ENCODE results near the gene VSTM4. TPM values are rescaled to one million over a fixed set of nuclear protein-coding genes. Genes with fewer than 3 reads are reported as not detected.

The VSTM4 gene
- total and polyA plus RNA-seq, 2 of the 4 experiments (the other 2 are of a cell fraction) = 2.4 to 2.9 TPM

GRCh38 chr10:49133706-49134248, 18.5 kb upstream of the VSTM4 start, which contains the start of gene FAM170B:
Gene FAM170B, minus strand, starts transcription at chr10:49134021. Its CDS starts 103 bp downstream, at chr10:49133918.
- no peaks in the 10 kb centered on the region for H3K36me3 ChIP-seq (ENCODE audit: control insufficient read depth, insufficient read depth, low read length)
- H3K56ac ChIP-seq (ENCODE audit: extremely low read depth, insufficient read depth, low read length) = no peak within 1 kb of the TSS
- no peak within 1 kb of the TSS for H2BK120ac ChIP-seq (ENCODE audit: low read depth, low read length)
- H4K8ac ChIP-seq (ENCODE audit: low read depth in 2 of 2, low read length in 2 of 2) = no peak within 1 kb of the TSS
- POLR2A ChIA-PET (ENCODE audit: unreplicated experiment) = no interaction called here
- DNase-seq = no peak
- H3K4me3 ChIP-seq (ENCODE audit: insufficient read depth, low read depth, low read length) = no peak within 1 kb of the TSS
- H2BK5ac ChIP-seq (ENCODE audit: low read depth, low read length, poor library complexity, severe bottlenecking) = no peak within 1 kb of the TSS
- peaks cover 6% of the 10 kb centered on the region; the same call in 1 of the 2 replicates for H3K9me1 ChIP-seq (ENCODE audit: insufficient read depth, low read length)
- no peak within 1 kb of the TSS for H3K4ac ChIP-seq (ENCODE audit: low read depth, low read length)
- in situ Hi-C loops (cut with MboI; ENCODE audit: low sequenced_read_pairs) = no loop called here
- no TSS peak for BruUV-seq (replicated peaks)
- dilution Hi-C loops (cut with HindIII; ENCODE audit: low sequenced_read_pairs, unreplicated experiment) = no loop called here
- H3K9me3 ChIP-seq (ENCODE audit: control insufficient read depth, insufficient read depth, low read length) = no peaks in the 10 kb centered on the region
- H2AK9ac ChIP-seq (replicated peaks; ENCODE audit: low read depth, low read length, poor library complexity) = no peak within 1 kb of the TSS
- H3K79me1 ChIP-seq (ENCODE audit: low read depth in 1 of 2, low read length in 2 of 2) = no peaks in the 10 kb centered on the region
- intact Hi-C loops (cut with micrococcal nuclease) = no loop called here
- ATAC-seq (ENCODE audit: low read depth) = no peak
- WGBS, 2 experiments (ENCODE audit: extremely low coverage in 2 of 2, insufficient read length in 1 of 2) = 63% methylated on average over 2 of the region's 5 CpGs; no CpG with 5 or more reads in 1 of the 2 experiments
- no peak within 1 kb of the TSS for H3K23ac ChIP-seq (ENCODE audit: low read depth, low read length)
- peaks cover 4% of the 10 kb centered on the region; the same call in 1 of the 2 replicates for H4K20me1 ChIP-seq (ENCODE audit: insufficient read depth, low read length)
- H3K4me1 ChIP-seq (ENCODE audit: control insufficient read depth, insufficient read depth, low read length) = peaks cover 12% of the 10 kb centered on the region
- no peak within 1 kb of the TSS for H2BK15ac ChIP-seq (ENCODE audit: low read depth, low read length)
- H3K27ac ChIP-seq (ENCODE audit: insufficient read depth, low read length) = no peak within 1 kb of the TSS
- no peak for TF ChIP-seq CEBPB (IDR thresholded peaks at IDR 0.05; ENCODE audit: low read depth, low read length)
- no peak for TF ChIP-seq MAFK (IDR thresholded peaks at IDR 0.05; ENCODE audit: low read depth, low read length)
- TF ChIP-seq POLR2A (IDR thresholded peaks at IDR 0.05; ENCODE audit: low read depth, low read length) = no peak
- no peak for TF ChIP-seq MXI1 (IDR thresholded peaks at IDR 0.05; ENCODE audit: borderline replicate concordance, low read depth, low read length)
- no peak for TF ChIP-seq USF2 (IDR thresholded peaks at IDR 0.05; ENCODE audit: low read depth, low read length)
- no peak for TF ChIP-seq CHD1 (IDR thresholded peaks at IDR 0.05; ENCODE audit: low read depth, low read length)
- no peak within 1 kb of the TSS for H2AK5ac ChIP-seq (ENCODE audit: low read depth, low read length)
- no peak within 1 kb of the TSS for H4K5ac ChIP-seq (ENCODE audit: low read depth, low read length)
- H3K9ac ChIP-seq (ENCODE audit: low read depth, low read length) = no peak within 1 kb of the TSS
- H3K4me2 ChIP-seq (ENCODE audit: low read depth, low read length) = no peak within 1 kb of the TSS
- H4K91ac ChIP-seq (ENCODE audit: insufficient read depth, low read depth, low read length) = no peak within 1 kb of the TSS
- CTCF ChIA-PET = no interaction called here
- no peak within 1 kb of the TSS for H3K14ac ChIP-seq (replicated peaks; ENCODE audit: low read depth, low read length)
- peaks cover 37% of the 10 kb centered on the region for H3K27me3 ChIP-seq (ENCODE audit: control insufficient read depth, insufficient read depth, low read length)
- H2BK20ac ChIP-seq (ENCODE audit: low read depth, low read length) = no peak within 1 kb of the TSS
- no peak within 1 kb of the TSS for H3K18ac ChIP-seq (ENCODE audit: low read depth, low read length)
- H2AFZ ChIP-seq (replicated peaks; ENCODE audit: low read length, poor library complexity) = no peak within 1 kb of the TSS
